Endothelial cell of umbilical vein (primary cell): Measurements from ENCODE around the gene FRMPD3. TPM values are rescaled to one million over a fixed set of nuclear protein-coding genes. Genes with fewer than 3 reads are reported as not detected.
"Not testable (repeated sequence)": the region's sequence is repeated elsewhere in the genome, so short reads cannot be mapped to it uniquely, and the experiment has no call there.

Experiments
- BruUV-seq: library from RNA; stranded (reverse); fragments of 400-500 nt; replicated peaks from 2 replicates; lab custom pipeline; 2021; lab: Mats Ljungman, UMichigan
- CTCF ChIA-PET: fragments of 300-600, 350-600 bp; sonication (Branson Sonifier 250); formaldehyde crosslinking; loops from one replicate; lab custom pipeline; 2021; ENCODE audit warnings: antibody characterized with exemption, inconsistent platforms; lab: Charles Lee
- POLR2A ChIA-PET: fragments of 300-600, 350-600 bp; sonication (Branson Sonifier 250); formaldehyde crosslinking; loops from one replicate; lab custom pipeline; 2021; ENCODE audit warnings: antibody characterized with exemption, inconsistent platforms; lab: Charles Lee
- DNase-seq: peaks from one replicate; pipeline ENCODE4 v3.0.0-alpha.2; 2011; ENCODE audit warnings: low read depth, low spot score
- FAIRE-seq: peaks from 2 replicates; lab custom pipeline; 2011; peaks lifted over from hg19 to GRCh38; lab: Jason Lieb, UNC
- H2AFZ ChIP-seq: 2 replicates; pipeline ENCODE4 v1.6.0; 2012; ENCODE audit warnings: low read depth, low read length, control low read depth, inconsistent platforms
- H3K27ac ChIP-seq: 2 replicates; pipeline ENCODE4 v1.5.1; 2011; ENCODE audit warnings: low read depth, mild to moderate bottlenecking, control low read depth, low read length, moderate library complexity; ENCODE audit not compliant: insufficient read depth
- H3K27me3 ChIP-seq, 2 experiments: 2 replicates each; pipeline versions ENCODE4 v1.6.0 to v1.6.1; 2011; ENCODE audit warnings: low read length in 2 of 2, mixed read lengths in 1 of 2; ENCODE audit not compliant: control insufficient read depth in 2 of 2, insufficient read depth in 2 of 2
- H3K36me3 ChIP-seq, 2 experiments: 2 replicates in 1 of 2; 3 replicates in 1 of 2; pipeline ENCODE4 v1.5.1; 2011; ENCODE audit warnings: low read length in 2 of 2, mild to moderate bottlenecking in 1 of 2, moderate library complexity in 1 of 2; ENCODE audit not compliant: control insufficient read depth in 2 of 2, insufficient read depth in 2 of 2; ENCODE audit errors: extremely low read depth in 1 of 2
- H3K4me1 ChIP-seq: 3 replicates; pipeline ENCODE4 v1.5.1; 2011; ENCODE audit warnings: mild to moderate bottlenecking, low read length; ENCODE audit not compliant: control insufficient read depth, insufficient read depth; ENCODE audit errors: extremely low read depth
- H3K4me2 ChIP-seq: 2 replicates; pipeline ENCODE4 v1.6.1; 2011; ENCODE audit warnings: low read length, control low read depth, mixed read lengths; ENCODE audit not compliant: insufficient read depth
- H3K4me3 ChIP-seq, 3 experiments: fragments of 200-600 bp in 1 of 3; sonication (generic), shearing (Covaris generic) in 1 of 3; replicated peaks in 1 of 3; 2 replicates each; pipeline ENCODE4 v1.5.1; 2011 to 2016; ENCODE audit warnings: control low read depth in 3 of 3, low read length in 3 of 3, mild to moderate bottlenecking in 2 of 3, inconsistent platforms in 1 of 3, low read depth in 1 of 3, moderate library complexity in 1 of 3; ENCODE audit not compliant: insufficient read depth in 1 of 3
- H3K79me2 ChIP-seq: 2 replicates; pipeline ENCODE4 v1.6.0; 2012; ENCODE audit warnings: low read length, inconsistent platforms; ENCODE audit not compliant: control insufficient read depth, insufficient read depth
- H3K9ac ChIP-seq: replicated peaks from 2 replicates; pipeline ENCODE3; 2011; ENCODE audit warnings: low read length, control low read depth; ENCODE audit not compliant: insufficient read depth; ENCODE audit errors: extremely low read depth
- H3K9me1 ChIP-seq: replicated peaks from 3 replicates; pipeline ENCODE4 v1.6.0; 2011; ENCODE audit warnings: mild to moderate bottlenecking, low read length; ENCODE audit not compliant: control insufficient read depth, insufficient read depth; ENCODE audit errors: extremely low read depth
- H3K9me3 ChIP-seq: replicated peaks from 2 replicates; pipeline ENCODE4 v1.5.1; 2012; ENCODE audit warnings: low read length, inconsistent platforms; ENCODE audit not compliant: control insufficient read depth, insufficient read depth
- H4K20me1 ChIP-seq: replicated peaks from 2 replicates; pipeline ENCODE3; 2011; ENCODE audit warnings: mild to moderate bottlenecking, low read length; ENCODE audit not compliant: control insufficient read depth, insufficient read depth; ENCODE audit errors: extremely low read depth
- EZH2 ChIP-seq: IDR thresholded peaks from 2 replicates; pipeline ENCODE4 v1.6.1; 2012; ENCODE audit warnings: borderline replicate concordance, low read depth, mild to moderate bottlenecking, moderate library complexity, low read length, inconsistent platforms; ENCODE audit not compliant: severe bottlenecking
- FOS ChIP-seq: IDR thresholded peaks from 2 replicates; pipeline ENCODE4 v1.6.1; 2011; ENCODE audit warnings: mild to moderate bottlenecking, low read length, moderate library complexity, borderline replicate concordance; ENCODE audit not compliant: insufficient read depth
- GATA2 ChIP-seq: IDR thresholded peaks from 2 replicates; pipeline ENCODE4 v1.7.0; 2011; ENCODE audit warnings: low read depth, mild to moderate bottlenecking, moderate library complexity, mixed read lengths, low read length; ENCODE audit not compliant: insufficient read length, insufficient read depth
- MYC ChIP-seq: IDR thresholded peaks from one replicate; pipeline ENCODE4 v1.6.1; 2011; ENCODE audit warnings: mild to moderate bottlenecking, low read depth, low read length
- POLR2A ChIP-seq: IDR thresholded peaks from 2 replicates; pipeline ENCODE4 v1.6.1; 2012; ENCODE audit warnings: low read depth, mild to moderate bottlenecking, control low read depth, low read length
- POLR2AphosphoS5 ChIP-seq: IDR thresholded peaks from 2 replicates; pipeline ENCODE4 v1.6.1; 2012; ENCODE audit warnings: low read depth, mild to moderate bottlenecking, control low read depth, low read length, moderate library complexity; ENCODE audit not compliant: insufficient read depth
- dilution Hi-C: fragments of 300-500 bp; cut with MboI; formaldehyde crosslinking; loops from one replicate; pipeline ENCODE4 v1.15.0; 2019; ENCODE audit warnings: low sequenced_read_pairs; ENCODE audit not compliant: extremely low pct_ligation_motif_present
- intact Hi-C: fragments of 100-400 bp; cut with micrococcal nuclease; formaldehyde crosslinking; loops from one replicate; pipeline ENCODE4 v1.10.0; 2022
- polyA plus RNA-seq, 4 experiments: library from polyadenylated mRNA; depleted of rRNA in 3 of 4; stranded (reverse) in 3 of 4; unstranded in 1 of 4; fragments of >200 nt; gene quantifications; 2 replicates each; pipeline versions ENCODE4 v1.2.1 to v1.2.3, GENCODE V29; 2011 to 2012; ENCODE audit warnings: missing spikeins in 1 of 4
- total RNA-seq: library from RNA; stranded (reverse); gene quantifications from 2 replicates; pipeline ENCODE4 v1.2.3, GENCODE V29; 2021
- TF ChIP-seq, protein P1 (sequence below): IDR thresholded peaks from 2 replicates; pipeline ENCODE4 v1.6.1; 2011; ENCODE audit not compliant: insufficient read depth, insufficient read length
- TF ChIP-seq, protein P2 (sequence below), 2 donors: IDR thresholded peaks; 1 replicate in 1 of 2; 2 replicates in 1 of 2; pipeline ENCODE4 v1.5.1; 2011; ENCODE audit warnings: low read length in 2 of 2, mild to moderate bottlenecking in 2 of 2, moderate library complexity in 2 of 2, control low read depth in 1 of 2, inconsistent platforms in 1 of 2, low read depth in 1 of 2; ENCODE audit not compliant: insufficient read depth in 1 of 2; ENCODE audit errors: extremely low read depth in 1 of 2

FRMPD3 gene
- total and polyA plus RNA-seq, 2 donors (not counting 3 experiments of a cell fraction or from before 2014, with no cell fraction given), result not detected

DNA sequence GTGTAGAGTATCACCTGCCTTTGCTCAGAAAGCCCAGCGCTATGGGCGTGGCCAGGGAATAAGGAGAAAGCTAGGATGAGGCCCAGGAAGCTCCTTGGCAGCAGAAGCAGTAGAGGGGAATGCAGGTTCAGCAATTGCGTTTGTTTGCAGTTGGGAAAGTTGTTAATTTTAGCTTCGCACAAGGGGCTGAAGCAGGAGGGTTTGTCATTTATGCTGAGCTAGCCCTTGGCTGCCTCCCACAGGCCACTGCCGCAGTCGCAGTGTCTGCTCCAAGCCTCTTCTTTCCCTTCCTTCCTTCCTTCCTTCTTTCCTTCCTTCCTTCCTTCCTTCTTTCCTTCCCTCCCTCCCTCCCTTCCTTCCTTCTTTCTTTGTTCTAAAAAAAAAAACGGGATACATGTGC is 21.5 kb downstream of the FRMPD3 start:
- H3K36me3 ChIP-seq, result no peaks in the 10 kb centered on the region
- H4K20me1 ChIP-seq, result no peaks in the 10 kb centered on the region
- intact Hi-C loops (no loop called here), dilution Hi-C loops (no loop called here)
- no peaks in the 10 kb centered on the region for H3K79me2 ChIP-seq
- H3K9me3 ChIP-seq, result no peaks in the 10 kb centered on the region
- H3K27ac ChIP-seq, result no peak overlapping the region
- no TSS peak for BruUV-seq
- H3K4me3 ChIP-seq, result no peak overlapping the region
- DNase-seq (no peak), FAIRE-seq (peak; percentile 31)
- H3K9ac ChIP-seq, result no peak overlapping the region
- no peaks in the 10 kb centered on the region for H3K27me3 ChIP-seq
- no peaks in the 10 kb centered on the region for H3K4me1 ChIP-seq
- H3K4me2 ChIP-seq, result no peak overlapping the region
- H3K9me1 ChIP-seq, result no peaks in the 10 kb centered on the region
- ChIA-PET CTCF (interaction anchor here (0.7 kb wide), 1 partner anchor 1182 kb away, joined by 3 read pairs; no protein-coding TSS in a partner anchor), POLR2A (no interaction called here)
- no peak overlapping the region for H2AFZ ChIP-seq
- TF ChIP-seq, protein P1, sequence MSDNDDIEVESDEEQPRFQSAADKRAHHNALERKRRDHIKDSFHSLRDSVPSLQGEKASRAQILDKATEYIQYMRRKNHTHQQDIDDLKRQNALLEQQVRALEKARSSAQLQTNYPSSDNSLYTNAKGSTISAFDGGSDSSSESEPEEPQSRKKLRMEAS, result no peak
- TF ChIP-seq, protein P2, sequence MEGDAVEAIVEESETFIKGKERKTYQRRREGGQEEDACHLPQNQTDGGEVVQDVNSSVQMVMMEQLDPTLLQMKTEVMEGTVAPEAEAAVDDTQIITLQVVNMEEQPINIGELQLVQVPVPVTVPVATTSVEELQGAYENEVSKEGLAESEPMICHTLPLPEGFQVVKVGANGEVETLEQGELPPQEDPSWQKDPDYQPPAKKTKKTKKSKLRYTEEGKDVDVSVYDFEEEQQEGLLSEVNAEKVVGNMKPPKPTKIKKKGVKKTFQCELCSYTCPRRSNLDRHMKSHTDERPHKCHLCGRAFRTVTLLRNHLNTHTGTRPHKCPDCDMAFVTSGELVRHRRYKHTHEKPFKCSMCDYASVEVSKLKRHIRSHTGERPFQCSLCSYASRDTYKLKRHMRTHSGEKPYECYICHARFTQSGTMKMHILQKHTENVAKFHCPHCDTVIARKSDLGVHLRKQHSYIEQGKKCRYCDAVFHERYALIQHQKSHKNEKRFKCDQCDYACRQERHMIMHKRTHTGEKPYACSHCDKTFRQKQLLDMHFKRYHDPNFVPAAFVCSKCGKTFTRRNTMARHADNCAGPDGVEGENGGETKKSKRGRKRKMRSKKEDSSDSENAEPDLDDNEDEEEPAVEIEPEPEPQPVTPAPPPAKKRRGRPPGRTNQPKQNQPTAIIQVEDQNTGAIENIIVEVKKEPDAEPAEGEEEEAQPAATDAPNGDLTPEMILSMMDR (IDR thresholded peaks at IDR 0.05; ENCODE audit: extremely low read depth in 1 of 2, insufficient read depth in 1 of 2, low read depth in 1 of 2, low read length in 2 of 2), result no peak
- TF ChIP-seq EZH2 (no peak), FOS (no peak), GATA2 (no peak), POLR2A (no peak), MYC (no peak), POLR2AphosphoS5 (no peak)

DNA sequence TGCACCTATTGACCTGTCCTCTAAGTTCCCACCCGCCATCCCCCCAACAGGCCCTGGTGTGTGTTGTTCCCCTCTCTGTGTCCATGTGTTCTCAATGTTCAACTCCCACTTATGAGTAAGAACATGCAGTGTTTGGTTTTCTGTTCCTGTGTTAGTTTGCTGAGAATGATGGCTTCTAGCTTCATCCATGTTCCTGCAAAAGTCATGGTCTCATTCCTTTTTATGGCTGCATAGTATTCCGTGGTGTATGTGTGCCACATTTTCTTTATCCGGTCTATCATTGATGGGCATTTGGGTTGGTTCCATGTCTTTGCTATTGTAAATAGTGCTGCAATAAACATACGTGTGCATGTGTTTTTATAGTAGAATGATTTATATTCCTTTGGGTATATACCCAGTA is 22.0 kb downstream of the FRMPD3 start:
- H3K4me1 ChIP-seq, FAIRE-seq, CTCF ChIA-PET, POLR2A ChIA-PET, H3K9ac ChIP-seq, H3K79me2 ChIP-seq, H4K20me1 ChIP-seq, H3K9me1 ChIP-seq, dilution Hi-C loops, H3K27me3 ChIP-seq, H3K4me3 ChIP-seq, BruUV-seq, H2AFZ ChIP-seq, intact Hi-C loops, DNase-seq, H3K9me3 ChIP-seq, H3K4me2 ChIP-seq, H3K27ac ChIP-seq, H3K36me3 ChIP-seq: not testable (repeated sequence)
